KMS-11 (cell line): ENCODE results near the gene ZBTB40.

Experiments used
- H2AFZ ChIP-seq: fragments of 200-600 bp; sonication (generic); 2 replicates; pipeline ENCODE4 v1.6.1; 2016; ENCODE audit warnings: antibody characterized with exemption, mixed run types, low read depth
- H3K27ac ChIP-seq: fragments of 200-600 bp; sonication (generic); 2 replicates; pipeline ENCODE4 v1.6.1; 2016; ENCODE audit warnings: mild to moderate bottlenecking, mixed run types
- H3K27me3 ChIP-seq: fragments of 200-600 bp; sonication (generic); 2 replicates; pipeline ENCODE4 v1.6.1; 2017; ENCODE audit warnings: mild to moderate bottlenecking, low read depth, mixed run types, moderate library complexity; ENCODE audit not compliant: insufficient read depth
- H3K36me3 ChIP-seq: fragments of 200-600 bp; sonication (generic); 2 replicates; pipeline ENCODE4 v1.6.1; 2017; ENCODE audit warnings: mild to moderate bottlenecking, mixed run types; ENCODE audit not compliant: insufficient read depth
- H3K4me1 ChIP-seq: fragments of 200-600 bp; sonication (generic); 2 replicates; pipeline ENCODE4 v1.6.1; 2016; ENCODE audit warnings: mild to moderate bottlenecking, low read depth, mixed run types; ENCODE audit not compliant: poor library complexity, severe bottlenecking
- H3K4me2 ChIP-seq: fragments of 200-600 bp; sonication (generic); 2 replicates; pipeline ENCODE4 v1.7.0; 2016; ENCODE audit warnings: mild to moderate bottlenecking, mixed run types
- H3K4me3 ChIP-seq: fragments of 200-600 bp; sonication (generic); IDR thresholded peaks from 2 replicates; pipeline ENCODE4 v1.6.1; 2017; ENCODE audit warnings: low read depth, low read length, mixed read lengths; ENCODE audit not compliant: insufficient read depth
- H3K79me2 ChIP-seq: fragments of 200-600 bp; sonication (generic); 2 replicates; pipeline ENCODE4 v1.6.1; 2016; ENCODE audit warnings: low read depth, mixed run types; ENCODE audit not compliant: insufficient read depth
- H3K9ac ChIP-seq: fragments of 200-600 bp; sonication (generic); 2 replicates; pipeline ENCODE4 v1.6.1; 2016; ENCODE audit warnings: mild to moderate bottlenecking, mixed run types
- H4K20me1 ChIP-seq: fragments of 200-600 bp; sonication (generic); 2 replicates; pipeline ENCODE4 v1.6.1; 2016; ENCODE audit warnings: mild to moderate bottlenecking, mixed run types; ENCODE audit not compliant: insufficient read depth
- TF ChIP-seq, protein P1 (sequence below): fragments of 200-600 bp; sonication (generic); conservative IDR thresholded peaks from 2 replicates; pipeline ENCODE4 v1.6.1; 2017; ENCODE audit warnings: low read depth, mild to moderate bottlenecking, antibody characterized with exemption, low read length, moderate library complexity, mixed read lengths

Gene ZBTB40

DNA sequence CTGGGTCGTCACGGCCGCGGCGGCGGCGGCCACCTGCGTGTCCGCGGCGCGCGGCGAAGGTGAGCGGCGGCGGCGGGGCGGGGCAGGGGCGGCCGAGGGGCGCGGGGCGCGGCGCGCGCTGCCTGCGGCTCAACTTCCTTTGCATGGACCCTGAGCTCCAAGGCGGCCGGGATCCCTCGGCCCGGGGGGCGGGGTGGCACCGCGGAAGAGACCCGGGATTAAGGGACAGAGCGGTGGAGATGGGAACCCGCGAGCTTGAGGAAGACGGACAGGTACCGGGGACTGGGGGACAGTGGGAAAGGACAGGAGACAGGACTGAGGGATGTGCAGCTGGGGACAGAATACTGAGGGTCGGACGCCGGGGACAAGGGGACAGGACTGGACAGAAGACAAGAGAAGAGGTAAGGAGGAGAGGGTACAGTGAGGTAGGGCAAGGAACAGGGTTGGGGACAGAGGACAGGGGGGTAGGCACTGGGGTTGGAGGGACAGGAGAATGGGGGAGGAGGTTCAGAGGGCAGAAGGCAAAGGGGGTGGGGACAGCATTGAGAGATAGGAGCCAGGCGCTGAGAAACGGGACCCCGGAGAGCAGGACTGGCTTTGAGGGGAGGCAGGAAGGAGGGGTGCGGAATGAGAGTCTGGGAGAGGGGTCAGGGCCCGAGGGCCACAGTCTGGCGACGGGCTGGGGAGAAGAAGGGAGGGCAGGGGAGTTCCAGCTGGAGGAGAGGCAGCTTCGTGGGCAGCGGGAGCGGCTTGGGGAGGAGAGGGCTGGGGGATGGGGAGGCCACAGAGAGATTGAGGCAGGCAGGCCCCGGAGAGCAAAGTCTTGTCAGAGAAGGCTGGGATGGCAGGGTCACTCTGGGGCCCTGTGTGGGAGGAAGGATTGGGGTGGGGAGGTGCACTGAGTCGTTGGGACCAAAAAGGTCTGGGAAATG lies 112.3 kb downstream of the ZBTB40 start:
- no peak overlapping the region for H3K9ac ChIP-seq
- H3K27ac ChIP-seq: no peak overlapping the region
- TF ChIP-seq, protein P1, sequence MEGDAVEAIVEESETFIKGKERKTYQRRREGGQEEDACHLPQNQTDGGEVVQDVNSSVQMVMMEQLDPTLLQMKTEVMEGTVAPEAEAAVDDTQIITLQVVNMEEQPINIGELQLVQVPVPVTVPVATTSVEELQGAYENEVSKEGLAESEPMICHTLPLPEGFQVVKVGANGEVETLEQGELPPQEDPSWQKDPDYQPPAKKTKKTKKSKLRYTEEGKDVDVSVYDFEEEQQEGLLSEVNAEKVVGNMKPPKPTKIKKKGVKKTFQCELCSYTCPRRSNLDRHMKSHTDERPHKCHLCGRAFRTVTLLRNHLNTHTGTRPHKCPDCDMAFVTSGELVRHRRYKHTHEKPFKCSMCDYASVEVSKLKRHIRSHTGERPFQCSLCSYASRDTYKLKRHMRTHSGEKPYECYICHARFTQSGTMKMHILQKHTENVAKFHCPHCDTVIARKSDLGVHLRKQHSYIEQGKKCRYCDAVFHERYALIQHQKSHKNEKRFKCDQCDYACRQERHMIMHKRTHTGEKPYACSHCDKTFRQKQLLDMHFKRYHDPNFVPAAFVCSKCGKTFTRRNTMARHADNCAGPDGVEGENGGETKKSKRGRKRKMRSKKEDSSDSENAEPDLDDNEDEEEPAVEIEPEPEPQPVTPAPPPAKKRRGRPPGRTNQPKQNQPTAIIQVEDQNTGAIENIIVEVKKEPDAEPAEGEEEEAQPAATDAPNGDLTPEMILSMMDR: no peak
- peaks cover 80% of the 10 kb centered on the region for H3K27me3 ChIP-seq
- no peak overlapping the region for H3K4me3 ChIP-seq
- H3K79me2 ChIP-seq: no peaks in the 10 kb centered on the region
- no peaks in the 10 kb centered on the region for H3K36me3 ChIP-seq
- no peak overlapping the region for H2AFZ ChIP-seq
- no peaks in the 10 kb centered on the region for H3K4me1 ChIP-seq
- H3K4me2 ChIP-seq: no peak overlapping the region
- no peaks in the 10 kb centered on the region for H4K20me1 ChIP-seq

DNA sequence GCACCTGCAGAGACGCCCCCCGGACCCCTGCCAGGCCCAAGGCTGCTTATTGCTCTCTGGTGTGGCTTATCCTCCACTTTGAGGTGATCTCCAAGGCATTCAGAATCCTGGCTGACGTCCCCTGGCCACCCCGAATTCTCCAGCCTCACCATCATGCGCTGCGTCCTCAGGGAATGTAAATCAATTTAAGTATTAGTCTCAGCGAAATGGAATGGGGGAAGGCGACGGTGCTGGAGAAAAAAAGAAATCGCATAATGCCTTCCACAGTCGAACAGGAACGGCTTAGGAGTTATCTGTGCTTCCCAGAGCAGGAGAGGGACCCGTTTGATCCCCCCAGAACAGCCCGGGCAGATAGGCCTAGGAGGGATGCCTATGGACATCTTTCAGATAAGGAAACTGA lies 114.5 kb downstream of the ZBTB40 start:
- Histone ChIP-seq H3K4me2 (no peak overlapping the region), H3K36me3 (no peaks in the 10 kb centered on the region), H2AFZ (no peak overlapping the region), H3K79me2 (no peaks in the 10 kb centered on the region), H3K27ac (no peak overlapping the region), H3K9ac (no peak overlapping the region), H3K4me3 (no peak overlapping the region), H3K27me3 (peaks cover 69% of the 10 kb centered on the region), H4K20me1 (no peaks in the 10 kb centered on the region), H3K4me1 (no peaks in the 10 kb centered on the region)
- TF ChIP-seq, protein P1: no peak

DNA sequence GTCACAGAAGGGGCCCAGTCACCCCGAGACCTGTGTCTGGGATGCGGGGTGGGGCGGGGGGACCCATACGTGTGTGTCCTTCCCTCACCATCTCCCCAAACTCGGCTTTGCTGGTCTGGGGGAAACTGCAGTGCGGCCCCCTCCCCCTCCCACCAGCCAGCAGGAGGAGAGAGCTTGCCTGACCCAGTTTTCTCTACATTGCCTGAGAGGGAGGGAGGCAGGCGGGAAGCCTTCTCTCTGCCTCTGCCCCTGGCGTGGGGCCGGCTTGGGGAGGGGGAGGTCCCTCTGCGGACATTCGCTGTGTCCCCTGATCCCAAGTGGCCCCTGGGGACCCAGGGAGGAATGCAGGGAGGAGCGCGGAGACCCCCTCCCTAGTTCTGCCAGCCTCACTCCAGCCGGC lies 115.5 kb downstream of the ZBTB40 start:
- H2AFZ ChIP-seq: no peak overlapping the region
- no peaks in the 10 kb centered on the region for H3K79me2 ChIP-seq
- H3K27ac ChIP-seq: no peak overlapping the region
- H3K9ac ChIP-seq: no peak overlapping the region
- no peak overlapping the region for H3K4me2 ChIP-seq
- H3K4me3 ChIP-seq: no peak overlapping the region
- TF ChIP-seq, protein P1: no peak
- H3K36me3 ChIP-seq: no peaks in the 10 kb centered on the region
- peaks cover 70% of the 10 kb centered on the region for H3K27me3 ChIP-seq
- H3K4me1 ChIP-seq: no peaks in the 10 kb centered on the region
- H4K20me1 ChIP-seq: no peaks in the 10 kb centered on the region

DNA sequence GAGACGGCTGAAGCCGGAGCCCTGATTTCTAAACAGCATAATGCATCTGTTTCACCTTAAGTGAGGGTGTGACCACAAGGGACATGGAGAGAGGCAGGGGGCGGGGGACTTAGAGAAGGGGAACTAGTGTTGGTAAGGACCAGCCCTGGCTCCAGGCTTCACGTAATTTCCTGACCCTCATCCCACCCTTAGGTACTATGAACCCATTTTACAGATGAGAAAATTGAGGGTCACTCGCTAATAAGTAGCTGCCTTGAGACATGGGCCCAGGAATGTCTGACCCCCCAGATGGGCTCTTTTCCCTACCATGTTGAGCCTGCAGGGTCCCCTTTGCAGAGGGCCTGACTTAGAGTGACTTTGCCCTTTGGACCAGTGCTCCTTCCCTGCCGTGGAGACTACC lies 116.3 kb downstream of the ZBTB40 start:
- Histone ChIP-seq H3K4me1 (no peaks in the 10 kb centered on the region), H4K20me1 (no peaks in the 10 kb centered on the region), H3K4me3 (no peak overlapping the region), H3K27me3 (peaks cover 68% of the 10 kb centered on the region), H3K9ac (no peak overlapping the region), H3K4me2 (no peak overlapping the region), H3K36me3 (no peaks in the 10 kb centered on the region), H3K79me2 (no peaks in the 10 kb centered on the region), H3K27ac (no peak overlapping the region), H2AFZ (no peak overlapping the region)
- TF ChIP-seq, protein P1: no peak
